ENCODE measurements around the gene SGMS2. TPM values are rescaled to one million over a fixed set of nuclear protein-coding genes. Genes with fewer than 3 reads are reported as not detected.

Gene SGMS2
- total RNA-seq, 4 donors from 2014 or later: 278 to 487 (median 347) TPM

DNA sequence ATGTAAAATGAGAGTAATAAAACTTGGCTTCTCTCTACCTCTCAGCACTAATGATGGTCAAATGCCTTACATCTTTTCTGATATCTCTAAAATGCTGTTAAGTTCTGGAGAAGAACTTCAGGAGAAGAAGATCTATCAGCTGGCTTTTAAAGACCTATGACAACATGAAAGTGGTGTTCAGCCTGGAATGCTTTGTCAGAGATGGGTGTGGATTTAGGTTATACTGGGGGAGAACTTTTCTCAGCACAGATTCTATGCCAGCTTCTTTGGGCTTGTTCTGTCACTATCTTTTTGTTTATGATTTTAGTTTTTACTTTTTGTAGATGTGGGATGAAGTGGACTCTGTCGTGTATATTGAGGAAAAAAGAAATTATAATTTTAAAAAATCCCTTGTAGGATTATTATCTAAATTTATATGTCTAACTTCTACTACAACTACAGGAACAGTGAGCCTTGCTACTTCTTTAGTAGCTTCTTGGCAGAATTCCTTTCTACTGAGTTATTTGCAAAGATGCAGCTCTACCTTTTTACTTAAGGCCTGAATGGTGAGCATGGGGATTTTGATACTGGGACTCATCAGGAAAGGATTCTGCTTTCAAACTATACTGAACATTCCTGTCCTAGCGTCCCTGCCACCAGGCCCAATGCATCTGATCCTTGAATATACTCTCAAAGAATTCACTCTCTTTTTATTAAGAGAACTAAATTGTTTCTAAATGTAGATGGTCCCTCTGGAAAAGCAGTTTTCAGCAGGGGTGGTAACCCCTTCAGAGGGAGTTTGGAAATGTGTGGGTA is 126.2 kb downstream of the SGMS2 start:
- no peaks in the 10 kb centered on the region for H3K4me1 ChIP-seq
- H3K9me3 ChIP-seq: peaks cover 0 to 5% (median 2%) of the 10 kb centered on the region in 4 donors
- no peaks in the 10 kb centered on the region for H3K27me3 ChIP-seq
- intact Hi-C loops (cut with DNase I): no loop called here
- no peak for DNase-seq (ENCODE audit: extremely low spot score)
- H3K4me3 ChIP-seq: no peak overlapping the region
- WGBS: 89% methylated on average over 2 of the region's 2 CpGs
- H3K36me3 ChIP-seq: peaks cover 20 to 75% (median 52%) of the 10 kb centered on the region in 4 donors
- no peak overlapping the region for H3K27ac ChIP-seq (replicated peaks in 1 of 4)
- TF ChIP-seq POLR2A (IDR thresholded peaks at IDR 0.05; ENCODE audit: low read depth): no peak
- TF ChIP-seq, protein P1, sequence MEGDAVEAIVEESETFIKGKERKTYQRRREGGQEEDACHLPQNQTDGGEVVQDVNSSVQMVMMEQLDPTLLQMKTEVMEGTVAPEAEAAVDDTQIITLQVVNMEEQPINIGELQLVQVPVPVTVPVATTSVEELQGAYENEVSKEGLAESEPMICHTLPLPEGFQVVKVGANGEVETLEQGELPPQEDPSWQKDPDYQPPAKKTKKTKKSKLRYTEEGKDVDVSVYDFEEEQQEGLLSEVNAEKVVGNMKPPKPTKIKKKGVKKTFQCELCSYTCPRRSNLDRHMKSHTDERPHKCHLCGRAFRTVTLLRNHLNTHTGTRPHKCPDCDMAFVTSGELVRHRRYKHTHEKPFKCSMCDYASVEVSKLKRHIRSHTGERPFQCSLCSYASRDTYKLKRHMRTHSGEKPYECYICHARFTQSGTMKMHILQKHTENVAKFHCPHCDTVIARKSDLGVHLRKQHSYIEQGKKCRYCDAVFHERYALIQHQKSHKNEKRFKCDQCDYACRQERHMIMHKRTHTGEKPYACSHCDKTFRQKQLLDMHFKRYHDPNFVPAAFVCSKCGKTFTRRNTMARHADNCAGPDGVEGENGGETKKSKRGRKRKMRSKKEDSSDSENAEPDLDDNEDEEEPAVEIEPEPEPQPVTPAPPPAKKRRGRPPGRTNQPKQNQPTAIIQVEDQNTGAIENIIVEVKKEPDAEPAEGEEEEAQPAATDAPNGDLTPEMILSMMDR (IDR thresholded peaks at IDR 0.05): no peak
- TF ChIP-seq POLR2AphosphoS5 (IDR thresholded peaks at IDR 0.05): no peak
- TF ChIP-seq EP300 (IDR thresholded peaks at IDR 0.05): no peak

DNA sequence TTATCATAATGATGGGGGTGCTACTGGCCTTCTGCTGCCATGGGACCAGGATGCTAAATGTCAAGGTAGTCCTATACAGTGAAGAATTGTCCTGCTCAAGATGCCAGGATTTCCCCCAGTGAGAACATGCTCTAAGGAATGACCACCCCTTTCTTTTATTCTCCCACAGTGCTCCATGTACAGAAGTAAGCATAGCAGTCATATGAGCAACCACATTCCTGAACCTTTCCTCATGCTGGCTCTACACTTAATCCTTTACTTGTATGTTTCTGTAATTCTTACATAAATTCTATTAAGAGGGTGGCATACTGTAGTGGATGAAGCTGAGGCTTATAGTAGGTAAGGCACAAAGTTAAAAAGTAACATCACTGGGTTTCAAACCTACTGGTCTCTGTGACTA is 126.8 kb downstream of the SGMS2 start:
- peaks cover 20 to 69% (median 49%) of the 10 kb centered on the region in 4 donors for H3K36me3 ChIP-seq
- DNase-seq (ENCODE audit: extremely low spot score): no peak
- H3K9me3 ChIP-seq: peaks cover 0 to 9% (median 5%) of the 10 kb centered on the region in 4 donors
- no peak overlapping the region for H3K27ac ChIP-seq (replicated peaks in 1 of 4)
- TF ChIP-seq POLR2AphosphoS5 (IDR thresholded peaks at IDR 0.05) (no peak), POLR2A (IDR thresholded peaks at IDR 0.05; ENCODE audit: low read depth) (no peak), EP300 (IDR thresholded peaks at IDR 0.05) (no peak)
- TF ChIP-seq, protein P1 (IDR thresholded peaks at IDR 0.05): no peak
- H3K4me3 ChIP-seq: no peak overlapping the region
- intact Hi-C loops (cut with DNase I): no loop called here
- no peaks in the 10 kb centered on the region for H3K27me3 ChIP-seq
- H3K4me1 ChIP-seq: no peaks in the 10 kb centered on the region

DNA sequence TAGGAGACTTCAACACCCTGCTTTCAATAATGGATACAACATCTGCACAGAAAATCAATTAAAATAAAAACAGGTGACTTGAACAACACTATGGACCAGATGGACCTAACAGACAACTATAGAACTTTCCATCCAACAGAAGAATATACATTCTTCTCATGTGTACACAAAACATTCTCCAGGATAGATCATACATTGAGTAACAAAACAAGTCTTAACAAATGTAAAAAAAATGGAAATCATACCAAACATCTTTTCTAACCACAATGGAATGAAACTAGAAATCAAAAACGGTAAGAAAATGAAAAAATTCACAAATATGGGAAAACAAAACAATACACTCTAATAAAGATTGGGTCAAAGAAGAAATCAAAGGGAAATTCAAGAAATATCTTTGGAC is 131.3 kb downstream of the SGMS2 start:
- H3K36me3 ChIP-seq: peaks cover 4 to 24% (median 9%) of the 10 kb centered on the region in 4 donors
- intact Hi-C loops (cut with DNase I): no loop called here
- WGBS: 95% methylated on average over 1 of the region's 1 CpG
- TF ChIP-seq EP300 (IDR thresholded peaks at IDR 0.05) (no peak), POLR2AphosphoS5 (IDR thresholded peaks at IDR 0.05) (no peak), POLR2A (IDR thresholded peaks at IDR 0.05; ENCODE audit: low read depth) (no peak)
- TF ChIP-seq, protein P1 (IDR thresholded peaks at IDR 0.05): no peak
- H3K4me3 ChIP-seq: no peak overlapping the region
- DNase-seq (ENCODE audit: extremely low spot score): no peak
- no peaks in the 10 kb centered on the region for H3K27me3 ChIP-seq
- no peaks in the 10 kb centered on the region for H3K4me1 ChIP-seq
- H3K27ac ChIP-seq (replicated peaks in 1 of 4): no peak overlapping the region
- peaks cover 0 to 17% (median 13%) of the 10 kb centered on the region in 4 donors for H3K9me3 ChIP-seq

Small RNA genes within 50 kb of the gene (small RNA-seq; reads per million reads assigned to genes)
- gene RNU6-733P: 0 reads per million in 3 donors

Other genes starting within 250 kb of the SGMS2 start
- 10 to 100 TPM; 11.6 to 24.4 (median 18.1) TPM for gene PAPSS1, start 104.7 kb upstream of the SGMS2 start, total RNA-seq
- gene CYP2U1, start 106.6 kb downstream of the SGMS2 start, total RNA-seq: 10 to 100 TPM; 17.7 to 36.6 (median 22.9) TPM
- gene HADH, start 165.0 kb downstream of the SGMS2 start, total RNA-seq: 100 to 1,000 TPM in 3 of 4 donors, 10 to 100 TPM in 1; 60.8 to 176 (median 108) TPM